GM12801 (cell line): ENCODE measurements around the gene TRIP11.

ENCODE experiments used
- CTCF ChIP-seq: IDR thresholded peaks from one replicate; pipeline ENCODE4 v1.5.1; 2011; ENCODE audit warnings: control low read depth; ENCODE audit not compliant: insufficient read length; ENCODE audit errors: extremely low read depth

TRIP11 gene

GRCh38 chr14:92039063-92039718 is 668 bp downstream of the TRIP11 start:
- no peak for TF ChIP-seq CTCF

GRCh38 chr14:92037989-92038388 is 1.9 kb downstream of the TRIP11 start:
- no peak for TF ChIP-seq CTCF

- TF ChIP-seq CTCF = no peak
These were observed 4.0 kb downstream of the TRIP11 start for GRCh38 chr14:92035890-92036289.

- TF ChIP-seq CTCF = no peak
These were observed 5.8 kb downstream of the TRIP11 start for GRCh38 chr14:92033906-92034687.

- TF ChIP-seq CTCF = no peak
These were observed 6.4 kb downstream of the TRIP11 start for GRCh38 chr14:92033433-92033832.

- TF ChIP-seq CTCF = no peak
These were observed 13.2 kb downstream of the TRIP11 start for GRCh38 chr14:92026548-92027190.

GRCh38 chr14:92022036-92022435 is 17.8 kb downstream of the TRIP11 start:
- no peak for TF ChIP-seq CTCF
